ENCODE measurements around the gene ZSCAN20. TPM values are rescaled to one million over a fixed set of nuclear protein-coding genes. Genes with fewer than 3 reads are reported as not detected.

The ZSCAN20 gene
- 5.2 and 9.3 TPM in 2 replicates for total RNA-seq

DNA sequence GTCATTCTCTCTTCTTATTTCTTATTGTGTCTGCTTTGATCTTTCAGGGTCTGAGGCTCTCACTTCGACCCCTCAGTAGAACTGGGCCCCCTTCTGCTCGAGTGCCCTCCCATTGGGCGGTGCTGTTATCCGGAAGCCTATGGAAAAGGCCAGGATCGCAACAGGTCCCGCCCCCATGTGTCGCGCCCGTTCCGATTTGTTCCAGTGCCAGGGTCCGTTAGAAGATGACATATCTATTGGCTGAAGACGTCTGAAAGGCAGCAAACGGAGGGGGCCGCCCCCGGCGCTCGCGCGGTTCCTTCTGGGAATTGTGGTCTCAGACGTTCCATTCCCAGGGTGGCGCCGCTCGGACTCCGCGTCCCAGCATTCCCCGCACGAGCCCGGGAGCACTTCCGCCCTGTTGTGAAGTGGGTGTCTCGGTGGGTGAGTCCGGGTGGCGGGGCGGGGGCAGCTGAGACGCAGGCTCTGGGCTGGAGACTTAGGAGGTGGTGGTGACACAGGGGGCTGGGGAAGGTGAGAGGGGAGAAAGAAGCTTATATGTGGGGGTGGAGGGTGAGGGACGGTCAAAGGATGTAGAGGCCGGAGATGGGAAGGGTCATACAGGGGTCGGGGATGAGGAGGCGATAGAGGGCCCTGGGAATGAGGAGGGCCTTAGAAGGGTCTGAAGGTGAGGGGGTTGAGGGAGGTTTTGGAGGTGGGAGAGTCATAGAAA is at the start of gene ZSCAN20:
Gene ZSCAN20, plus strand, starts transcription at position 377 of the 712 bp plus-strand sequence. CDS start 6,644 bp downstream, outside the sequence.

GRCh38 chr1:33430692-33431593 is 41.5 kb upstream of the ZSCAN20 start, which contains the start of gene PHC2:
PHC2 (minus strand) TSS chr1:33431095; CDS start chr1:33375539, 55,556 bp downstream.

Other genes starting within 250 kb of the ZSCAN20 start
- gene ZNF362, start 216.2 kb upstream of the ZSCAN20 start, total RNA-seq: 2.8 and 7.9 TPM in 2 replicates
- gene A3GALT2, start 151.5 kb upstream of the ZSCAN20 start, total RNA-seq: not detected in 2 replicates
- 54.1 and 75.1 TPM in 2 replicates for gene PHC2, start 41.5 kb upstream of the ZSCAN20 start, total RNA-seq